Measurements from ENCODE around the gene ERC2.

ERC2 gene

GRCh38 chr3:55828712-55829111, 639.6 kb downstream of the ERC2 start:
- in situ Hi-C loops (cut with HindIII; ENCODE audit: low sequenced_read_pairs) = no loop called here
- TF ChIP-seq CTCF (IDR thresholded peaks at IDR 0.05; ENCODE audit: low read depth, low read length, missing control alignments) = no peak

GRCh38 chr3:55827786-55828185, 640.5 kb downstream of the ERC2 start:
- no peak overlapping the region for H3K4me3 ChIP-seq (ENCODE audit: low read depth, low read length)
- no peak for DNase-seq (ENCODE audit: low read depth)
- no peak for TF ChIP-seq CTCF (IDR thresholded peaks at IDR 0.05; ENCODE audit: low read depth, low read length, missing control alignments)
- in situ Hi-C loops (cut with HindIII; ENCODE audit: low sequenced_read_pairs) = no loop called here

More at GRCh38 chr3:55828712-55829111, 639.6 kb downstream of the ERC2 start:
- H3K4me3 ChIP-seq (ENCODE audit: low read depth, low read length) = no peak overlapping the region
- DNase-seq (ENCODE audit: low read depth) = no peak

GRCh38 chr3:55826731-55827496, 641.4 kb downstream of the ERC2 start:
- TF ChIP-seq CTCF (IDR thresholded peaks at IDR 0.05; ENCODE audit: low read depth, low read length, missing control alignments) = no peak
- in situ Hi-C loops (cut with HindIII; ENCODE audit: low sequenced_read_pairs) = no loop called here

GRCh38 chr3:55826097-55826496, 642.2 kb downstream of the ERC2 start:
- no peak for TF ChIP-seq CTCF (IDR thresholded peaks at IDR 0.05; ENCODE audit: low read depth, low read length, missing control alignments)
- no peak overlapping the region for H3K4me3 ChIP-seq (ENCODE audit: low read depth, low read length)
- in situ Hi-C loops (cut with HindIII; ENCODE audit: low sequenced_read_pairs) = no loop called here
- DNase-seq (ENCODE audit: low read depth) = no peak

More at GRCh38 chr3:55826731-55827496, 641.4 kb downstream of the ERC2 start:
- DNase-seq (ENCODE audit: low read depth) = peak; percentile 27
- H3K4me3 ChIP-seq (ENCODE audit: low read depth, low read length) = no peak overlapping the region

- TF ChIP-seq CTCF (IDR thresholded peaks at IDR 0.05; ENCODE audit: low read depth, low read length, missing control alignments) = no peak
- in situ Hi-C loops (cut with HindIII; ENCODE audit: low sequenced_read_pairs) = no loop called here
- no peak for DNase-seq (ENCODE audit: low read depth)
- H3K4me3 ChIP-seq (ENCODE audit: low read depth, low read length) = no peak overlapping the region
These were observed 643.9 kb downstream of the ERC2 start for GRCh38 chr3:55824406-55824805.

GRCh38 chr3:55823829-55824228, 644.4 kb downstream of the ERC2 start:
- no peak for TF ChIP-seq CTCF (IDR thresholded peaks at IDR 0.05; ENCODE audit: low read depth, low read length, missing control alignments)
- in situ Hi-C loops (cut with HindIII; ENCODE audit: low sequenced_read_pairs) = no loop called here
- no peak for DNase-seq (ENCODE audit: low read depth)
- no peak overlapping the region for H3K4me3 ChIP-seq (ENCODE audit: low read depth, low read length)

Data from astrocyte of the cerebellum (primary cell).